ENCODE results near the gene TNFSF18.

The TNFSF18 gene

DNA sequence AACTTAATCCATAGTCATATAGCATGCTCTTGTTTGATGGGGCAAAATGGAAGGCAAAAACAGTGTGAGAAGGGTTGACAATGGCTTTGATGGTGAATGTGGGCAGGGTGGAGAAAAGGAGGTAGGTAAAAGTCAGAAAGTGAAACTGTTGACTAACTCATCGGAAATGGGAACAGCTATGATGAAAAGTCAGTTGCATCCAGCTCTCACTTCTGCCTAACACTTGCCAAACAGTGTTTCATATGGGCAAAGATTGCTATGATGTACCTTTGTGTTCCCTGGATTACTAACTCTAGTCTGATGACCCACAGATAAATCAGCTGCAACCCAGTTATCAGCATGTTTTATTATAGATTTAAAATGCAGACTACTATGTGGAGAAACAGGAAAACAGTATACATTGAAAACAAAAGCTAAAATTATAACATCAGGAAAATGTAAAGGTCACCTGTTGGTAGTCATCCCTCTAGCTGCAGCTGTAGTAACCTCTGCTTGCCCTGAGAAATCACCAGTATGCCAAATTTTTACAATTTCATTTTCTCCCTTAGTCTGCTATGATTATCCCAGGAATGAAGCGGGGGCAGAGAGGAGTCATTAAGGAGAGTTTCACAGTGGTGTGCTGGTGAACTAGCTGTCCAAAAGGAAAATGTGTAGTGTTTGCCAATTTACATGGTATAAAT is 11.7 kb downstream of the TNFSF18 start:
- no peak for DNase-seq (ENCODE audit: low read depth)

DNA sequence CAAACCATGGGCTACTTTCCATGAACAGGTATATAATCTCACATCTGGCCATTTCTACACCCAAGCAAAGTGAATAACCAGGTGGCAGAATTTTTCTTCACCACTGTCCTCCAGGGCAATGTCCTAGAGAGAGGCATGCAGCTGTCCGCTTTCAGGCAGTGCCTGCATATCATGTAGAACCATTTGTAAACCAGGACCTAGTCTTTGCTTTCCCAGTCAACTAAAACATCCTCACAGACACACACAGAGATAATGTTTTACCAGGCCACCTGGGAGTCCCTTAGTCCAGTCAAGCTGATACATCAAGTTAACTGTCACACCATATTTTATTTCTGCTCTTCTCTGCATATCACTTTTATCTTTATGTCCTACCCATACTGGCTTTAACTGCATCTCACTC is 26.2 kb downstream of the TNFSF18 start:
- no peak for DNase-seq (ENCODE audit: low read depth)

DNA sequence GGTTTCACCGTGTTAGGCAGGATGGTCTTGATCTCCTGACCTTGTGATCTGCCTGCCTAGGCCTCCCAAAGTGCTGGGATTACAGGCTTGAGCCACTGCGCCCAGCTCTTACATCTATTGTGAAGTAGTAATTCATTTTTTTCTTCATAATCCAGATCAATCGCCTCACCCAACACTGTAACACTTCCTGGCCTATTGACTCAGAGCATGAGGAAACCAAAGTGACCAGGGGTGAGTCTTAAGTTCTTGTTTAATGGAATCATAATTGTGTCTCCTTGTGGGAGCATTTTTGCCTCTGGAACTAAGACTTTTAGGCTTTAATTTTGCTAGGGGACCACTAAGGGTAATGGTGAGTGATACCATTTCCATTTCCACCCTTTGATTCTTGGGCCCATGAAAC is 27.4 kb downstream of the TNFSF18 start:
- DNase-seq (ENCODE audit: low read depth): no peak

DNA sequence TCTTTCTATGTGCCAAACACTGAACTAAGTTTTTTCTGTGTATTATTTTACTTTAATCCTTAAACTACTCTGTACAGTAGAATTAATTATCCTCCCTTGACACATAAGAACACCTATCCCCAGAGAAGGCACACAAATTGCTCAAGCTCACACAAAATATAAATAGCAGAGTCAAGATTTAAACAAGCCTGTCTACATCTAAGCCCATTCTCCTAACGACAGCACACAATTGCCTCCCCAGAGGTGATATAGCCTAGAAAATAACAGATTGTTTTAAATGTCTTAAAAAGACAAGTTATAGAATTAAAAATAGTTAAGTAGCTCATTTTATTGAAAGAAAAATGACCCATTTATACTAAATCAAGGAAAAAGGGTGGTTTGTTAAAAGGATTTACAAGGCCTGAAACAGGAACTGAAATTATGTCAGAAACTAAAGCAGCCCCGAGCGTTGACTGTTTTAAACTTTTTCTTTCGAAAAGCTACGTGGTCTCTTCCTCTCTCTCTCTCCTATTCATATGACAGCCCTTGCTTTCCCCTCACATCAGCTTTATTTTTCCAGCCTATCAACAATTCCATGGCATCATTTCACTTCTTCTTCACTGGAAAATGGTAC is 30.5 kb downstream of the TNFSF18 start:
- no peak for DNase-seq (ENCODE audit: low read depth)

DNA sequence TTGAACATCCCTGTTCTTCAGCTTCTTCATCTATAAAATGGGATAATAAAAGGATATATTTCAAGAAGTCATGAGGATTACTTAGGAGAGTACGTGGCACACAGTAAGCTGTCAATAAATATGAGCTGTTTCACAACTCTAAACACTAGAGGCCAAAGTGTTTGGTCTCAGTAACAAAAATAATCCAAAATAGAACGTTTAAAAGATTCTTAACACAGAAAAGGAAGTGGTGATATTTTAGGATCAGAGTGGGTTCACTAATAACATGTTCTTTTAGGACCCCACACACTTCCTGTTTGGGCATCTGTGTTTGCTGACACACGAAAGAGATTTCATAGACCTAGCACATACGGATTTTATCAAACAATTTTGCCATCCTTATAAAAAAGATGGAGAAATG is 32.9 kb downstream of the TNFSF18 start:
- DNase-seq (ENCODE audit: low read depth): no peak

DNA sequence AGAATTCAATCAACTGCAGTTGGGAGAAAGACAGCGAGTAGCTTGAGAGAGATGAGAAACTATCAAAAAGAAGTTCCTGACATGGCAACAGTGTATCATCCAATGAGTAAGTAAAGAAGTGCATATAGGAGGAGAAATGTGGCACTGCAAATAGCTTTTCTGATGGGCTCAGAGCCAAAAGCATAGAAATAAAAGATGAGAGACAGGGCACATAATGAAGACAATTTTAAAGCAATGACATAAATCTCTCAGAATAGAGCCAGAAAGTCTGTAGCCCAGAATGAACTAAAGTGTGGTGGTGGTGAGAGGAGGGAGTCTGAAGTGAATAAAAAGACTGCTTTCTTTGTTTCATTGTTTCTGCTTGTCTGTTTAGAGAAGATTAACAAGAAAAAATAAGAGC is 34.3 kb downstream of the TNFSF18 start:
- no peak for DNase-seq (ENCODE audit: low read depth)

DNA sequence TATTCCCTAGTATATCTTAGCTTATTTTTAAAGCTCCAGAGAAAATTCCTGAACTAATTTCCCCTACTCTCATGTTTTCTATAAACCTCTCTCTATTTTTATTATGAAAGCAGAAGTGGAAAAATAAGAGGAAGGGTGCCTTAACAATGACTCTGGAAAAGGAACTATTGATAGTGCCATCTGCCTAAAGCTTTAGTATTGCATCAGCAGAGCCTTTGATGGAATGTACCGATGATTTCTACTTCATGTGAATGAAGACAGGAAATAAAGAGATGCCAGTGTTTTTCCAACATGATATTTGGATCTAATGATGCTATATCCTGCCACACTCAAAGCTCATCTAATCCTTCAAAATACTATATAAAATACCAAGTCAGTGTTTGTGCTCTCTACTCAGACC is 35.1 kb downstream of the TNFSF18 start:
- no peak for DNase-seq (ENCODE audit: low read depth)

DNA sequence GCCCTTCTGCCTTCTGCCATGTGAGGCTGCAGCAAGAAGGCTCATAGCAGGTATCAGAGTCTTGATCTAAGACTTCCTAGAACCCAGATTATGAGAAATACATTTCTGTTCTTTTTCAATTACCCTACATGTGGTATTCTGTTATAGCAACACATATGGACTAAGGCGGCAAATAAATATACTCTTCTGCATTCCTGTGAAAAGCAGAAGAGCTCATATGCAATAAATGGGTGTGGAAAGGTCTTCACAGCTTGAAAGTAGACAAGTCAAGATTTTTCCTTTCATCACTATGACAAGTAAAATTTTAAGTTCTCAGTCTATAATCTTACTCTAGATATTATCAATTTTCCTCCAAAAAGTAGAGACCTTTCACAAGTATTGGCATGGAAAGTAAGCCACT is 36.6 kb downstream of the TNFSF18 start:
- no peak for DNase-seq (ENCODE audit: low read depth)

DNA sequence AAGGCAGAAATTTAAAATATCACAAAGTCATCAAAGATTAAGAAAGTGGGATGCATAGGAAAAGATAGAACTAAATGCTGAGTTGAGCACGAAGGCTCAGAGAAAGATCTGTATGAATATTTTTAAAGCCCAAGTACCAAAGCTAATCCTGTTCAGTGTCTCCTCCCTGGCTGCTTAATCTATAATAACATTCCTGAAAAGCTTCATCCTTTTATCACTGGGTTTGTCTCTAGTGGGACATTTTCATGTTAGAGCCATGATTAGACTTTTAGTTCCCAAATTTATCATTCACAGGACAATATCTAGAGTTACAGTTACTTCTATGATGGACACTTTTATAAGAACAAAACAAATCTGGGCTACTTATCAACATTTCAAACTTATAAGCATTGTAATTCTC is 38.6 kb downstream of the TNFSF18 start:
- DNase-seq (ENCODE audit: low read depth): no peak

DNA sequence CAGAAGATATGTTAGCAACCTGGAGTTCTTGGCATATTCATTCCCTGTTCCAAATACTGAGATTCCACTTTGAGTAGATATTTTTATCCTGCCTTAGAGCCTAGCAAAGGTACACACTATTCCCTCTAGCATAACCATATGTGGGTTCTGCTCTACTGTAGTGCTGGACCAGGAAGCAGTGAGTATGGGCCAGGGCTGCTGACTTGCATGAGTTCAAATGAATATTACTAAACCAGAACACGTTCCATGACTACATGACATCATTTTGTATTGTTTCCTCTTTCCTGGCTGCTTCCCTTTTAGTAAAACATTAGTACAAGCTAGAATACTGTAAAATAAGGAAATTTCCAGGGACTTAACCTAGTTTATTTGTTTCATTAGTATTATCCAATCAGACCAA is 41.1 kb downstream of the TNFSF18 start:
- no peak for DNase-seq (ENCODE audit: low read depth)

DNA sequence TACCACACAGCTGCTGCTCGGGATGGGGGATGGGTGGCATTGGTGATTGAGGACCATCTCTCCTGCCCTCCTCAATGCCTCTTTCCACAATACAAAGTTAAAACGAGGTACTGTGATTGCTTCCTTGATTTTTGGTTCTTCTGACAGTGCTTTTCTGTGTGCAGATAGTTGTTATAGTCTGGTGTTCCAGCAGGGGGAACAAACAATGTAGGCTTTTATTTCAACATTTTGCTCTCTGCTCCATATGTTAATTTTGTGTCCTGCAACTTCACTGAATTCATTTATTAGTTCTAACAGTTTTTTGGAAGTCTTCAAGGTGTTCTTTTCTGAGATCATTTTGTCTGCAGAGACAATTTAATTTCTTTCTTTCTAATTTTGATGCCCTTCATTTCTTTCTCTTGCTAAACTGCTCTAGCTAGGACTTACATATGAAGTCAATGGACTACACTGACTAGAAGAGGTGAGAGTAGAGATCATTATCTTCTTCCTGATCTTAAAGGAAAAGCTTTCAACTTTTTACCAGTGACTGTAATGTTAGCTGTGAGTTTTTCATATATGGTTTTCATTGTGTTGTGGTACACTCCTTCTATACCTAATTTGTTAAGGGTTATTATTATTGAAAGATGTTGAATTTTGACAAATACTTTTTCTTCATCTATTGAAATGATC is 45.4 kb downstream of the TNFSF18 start:
- DNase-seq (ENCODE audit: low read depth): no peak

DNA sequence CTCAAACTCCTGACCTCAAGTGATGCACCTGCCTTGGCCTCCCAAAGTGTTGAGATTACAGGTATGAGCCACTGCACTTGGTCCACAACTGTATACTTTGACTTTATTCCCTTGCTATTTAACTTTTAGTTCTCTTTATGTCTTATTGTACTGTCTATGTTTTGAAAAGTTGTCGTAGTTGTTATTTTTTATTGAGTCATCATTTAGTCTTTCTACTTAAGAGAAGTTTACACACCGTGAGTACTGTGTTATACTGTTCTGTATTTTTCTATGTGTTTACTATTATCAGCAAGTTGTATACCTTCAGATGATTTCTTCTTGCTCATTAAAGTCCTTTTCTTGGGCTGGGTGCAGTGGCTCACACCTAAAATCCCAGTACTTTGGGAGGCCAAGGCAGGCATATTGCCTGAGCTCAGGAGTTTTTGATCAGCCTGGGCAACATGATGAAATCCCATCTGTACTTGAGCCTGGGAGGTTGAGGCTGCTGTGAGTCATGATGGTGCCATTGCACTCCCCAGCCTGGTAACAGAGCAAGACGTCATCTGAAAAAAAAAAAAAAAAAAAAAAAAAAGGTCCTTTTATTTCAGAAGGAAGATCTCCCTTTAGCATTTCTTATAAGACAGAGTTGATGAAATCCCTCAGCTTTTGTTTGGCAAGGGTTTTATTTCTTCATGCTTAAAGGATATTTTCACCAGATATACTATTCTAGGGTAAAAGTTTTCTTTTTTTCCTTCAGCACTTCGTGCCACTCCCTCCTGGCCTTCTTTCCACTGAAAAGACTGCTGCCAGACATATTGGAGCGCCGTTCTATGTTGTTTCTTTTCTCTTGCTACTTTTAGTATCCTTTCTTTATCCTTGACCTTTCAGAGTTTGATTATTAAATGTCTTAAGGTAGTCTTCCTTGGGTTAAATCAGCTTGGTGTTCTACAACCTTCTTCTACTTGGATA is 47.6 kb downstream of the TNFSF18 start:
- DNase-seq (ENCODE audit: low read depth): no peak

DNA sequence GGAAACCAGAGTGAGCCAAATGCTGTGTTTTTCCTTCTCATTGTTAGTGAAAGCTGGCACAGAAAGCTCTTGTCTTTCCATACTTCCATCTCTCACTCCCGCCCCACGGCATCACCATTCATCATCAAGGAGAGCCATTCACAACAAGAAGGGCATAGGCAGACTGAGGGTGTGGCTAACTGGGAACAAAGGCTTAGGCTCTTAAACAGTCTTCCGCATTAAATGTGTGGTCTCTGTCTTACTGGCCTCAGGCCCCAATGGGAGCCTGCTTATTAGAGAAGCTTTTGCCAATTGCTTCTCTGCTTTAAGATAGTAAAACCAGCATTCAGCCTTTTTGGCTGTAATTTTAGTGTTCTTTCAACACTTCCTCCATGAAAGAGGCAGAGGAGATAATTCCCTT is 51.4 kb downstream of the TNFSF18 start:
- no peak for DNase-seq (ENCODE audit: low read depth)

DNA sequence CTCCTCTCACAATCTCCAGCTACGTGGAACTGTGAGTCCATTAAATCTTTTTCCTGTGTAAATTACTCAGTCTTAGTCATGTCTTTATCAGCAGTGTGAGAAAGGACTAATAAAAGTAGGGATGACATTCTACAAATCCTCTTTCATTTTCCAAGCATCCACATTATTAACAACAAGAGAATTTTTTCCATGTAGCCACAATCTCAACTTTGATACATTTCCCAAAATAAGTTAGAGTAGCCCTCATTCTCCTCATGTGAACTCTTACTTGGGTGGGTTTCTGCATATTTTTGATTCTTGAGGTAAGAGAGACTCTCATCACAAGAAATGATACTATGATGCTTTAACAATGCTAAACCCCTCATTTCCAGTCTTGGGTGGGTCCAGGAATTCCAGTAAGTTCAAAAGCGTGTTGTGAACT is 52.8 kb downstream of the TNFSF18 start:
- no peak for DNase-seq (ENCODE audit: low read depth)

DNA sequence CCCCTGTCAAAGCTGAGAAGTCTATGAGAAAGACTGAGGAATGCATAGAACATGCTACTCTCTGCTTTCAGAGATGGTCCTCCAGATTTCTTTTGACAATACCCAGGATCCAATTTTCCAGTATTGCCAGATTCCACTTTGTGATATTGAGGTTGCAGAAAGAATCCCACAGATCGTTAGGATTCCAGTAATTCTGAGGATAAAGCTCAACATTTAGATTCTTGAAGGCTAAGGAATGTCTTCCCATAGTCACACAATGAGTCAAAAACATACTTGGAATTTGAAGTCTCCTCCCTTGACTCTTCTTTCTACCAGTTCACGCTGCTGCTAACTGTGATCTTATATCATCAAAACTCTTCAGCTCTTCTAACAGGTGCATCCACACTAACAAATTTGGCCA is 57.1 kb downstream of the TNFSF18 start:
- DNase-seq (ENCODE audit: low read depth): no peak

DNA sequence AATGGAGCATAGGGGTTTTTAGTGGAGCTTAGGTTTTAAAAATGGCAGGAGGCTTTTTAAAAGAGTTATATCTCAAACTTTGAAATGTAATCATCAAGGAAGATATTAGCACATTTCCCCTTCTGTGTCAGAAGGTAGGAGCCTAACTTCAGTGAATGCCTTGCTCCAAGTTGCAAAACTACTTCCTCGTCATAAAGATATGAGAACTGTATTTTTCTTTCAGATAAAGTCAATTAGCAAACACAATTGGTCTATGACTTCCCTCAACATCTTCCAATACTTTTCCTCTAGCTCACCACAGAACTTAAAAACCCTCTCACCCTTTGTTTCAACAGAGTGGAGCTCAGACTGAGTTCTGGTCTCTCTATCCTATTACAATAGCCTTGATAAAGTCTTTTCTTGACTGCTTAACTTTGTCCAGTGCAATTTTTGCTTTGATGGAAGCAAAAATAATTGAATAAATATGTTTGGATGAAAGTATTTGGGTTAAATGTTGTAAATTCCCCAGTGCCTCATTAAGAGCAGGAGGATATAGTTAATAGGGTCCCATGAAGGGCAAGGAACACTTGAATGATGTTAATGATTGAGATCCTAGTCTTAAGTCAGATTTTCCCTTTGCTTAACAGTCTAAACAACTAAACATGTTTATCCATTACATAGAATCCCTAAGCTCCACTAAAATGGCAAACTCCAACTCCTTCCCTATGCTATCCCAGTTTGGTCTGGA is 58.9 kb downstream of the TNFSF18 start:
- no peak for DNase-seq (ENCODE audit: low read depth)

DNA sequence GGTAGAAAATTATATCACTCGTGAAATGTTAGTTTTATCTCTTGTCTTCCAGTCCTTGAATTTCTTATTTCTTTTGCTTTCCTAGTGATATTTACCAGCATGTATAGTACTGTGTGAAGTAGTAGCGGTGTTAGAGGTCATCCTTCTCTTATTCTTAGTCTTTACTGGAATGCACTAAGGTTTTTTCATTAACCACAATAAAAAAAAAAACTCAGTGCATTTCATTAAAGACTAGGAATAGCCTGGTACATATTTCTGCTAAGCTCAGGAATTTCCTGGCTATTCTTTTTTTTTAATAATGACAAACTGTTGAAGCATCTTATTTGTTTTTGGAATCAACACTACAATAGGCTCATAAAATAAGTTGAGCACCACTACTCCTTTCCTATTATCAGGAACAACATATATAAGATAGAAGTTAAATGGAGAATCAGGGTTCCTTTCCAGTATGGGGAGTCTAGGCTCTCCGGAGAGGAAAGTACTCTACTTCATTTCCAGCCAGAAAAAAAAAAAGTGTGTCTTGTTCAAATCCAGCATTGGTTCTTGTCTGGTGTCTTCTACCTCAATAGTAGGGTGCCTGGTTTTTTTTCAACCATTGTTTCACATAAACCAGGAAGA is 60.0 kb downstream of the TNFSF18 start:
- DNase-seq (ENCODE audit: low read depth): no peak
